Colonic mucosa (tissue), 4 donors: ENCODE data around the gene CADM2. TPM values are rescaled to one million over a fixed set of nuclear protein-coding genes. Genes with fewer than 3 reads are reported as not detected.
"Not testable (repeated sequence)": the region's sequence is repeated elsewhere in the genome, so short reads cannot be mapped to it uniquely, and the experiment has no call there.

Experiments used
- DNase-seq: peaks from one replicate; pipeline ENCODE4 v3.0.0-alpha.2; 2020
- H3K27ac ChIP-seq: fragments of 200-600 bp; one replicate; pipeline ENCODE4 v1.8.0; 2021
- H3K27me3 ChIP-seq: fragments of 200-600 bp; one replicate; pipeline ENCODE4 v1.8.0; 2021
- H3K36me3 ChIP-seq: fragments of 200-600 bp; one replicate; pipeline ENCODE4 v1.8.0; 2021
- H3K4me1 ChIP-seq: fragments of 200-600 bp; one replicate; pipeline ENCODE4 v1.8.0; 2021; ENCODE audit warnings: mild to moderate bottlenecking
- H3K4me3 ChIP-seq: fragments of 200-600 bp; one replicate; pipeline ENCODE4 v1.8.0; 2021
- H3K9ac ChIP-seq, 2 donors: one replicate each; pipeline ENCODE4 v1.7.0; 2013; ENCODE audit warnings: control low read depth in 2 of 2, low read depth in 2 of 2, low read length in 2 of 2
- H3K9me3 ChIP-seq: fragments of 200-600 bp; one replicate; pipeline ENCODE4 v1.8.0; 2021
- intact Hi-C: fragments of 100-400 bp; cut with DNase I; formaldehyde crosslinking; loops from one replicate; pipeline ENCODE4 v1.14.1; 2022
- total RNA-seq, 2 donors: library from RNA; stranded (reverse); fragmentation: NEBNext Ultra II Directional in 1 of 2; extraction: Animal tissue kit (Norgen Biotek cat#: 25700) in 1 of 2; gene quantifications; one replicate each; pipeline ENCODE4 v1.2.1, GENCODE V29; 2021
- TF ChIP-seq, protein P1 (sequence below): fragments of 200-600 bp; IDR thresholded peaks from one replicate; pipeline ENCODE4 v1.8.0; 2022; ENCODE audit warnings: antibody characterized with exemption, mild to moderate bottlenecking
- donor health status: healthy.
- donor health status: DM: no; HTN: no; CAD: no.
- donor health status: DM: no; HTN: no; CAD: no.

The CADM2 gene
- total RNA-seq: 1 to 10 TPM; 1.2 to 2.8 TPM

DNA sequence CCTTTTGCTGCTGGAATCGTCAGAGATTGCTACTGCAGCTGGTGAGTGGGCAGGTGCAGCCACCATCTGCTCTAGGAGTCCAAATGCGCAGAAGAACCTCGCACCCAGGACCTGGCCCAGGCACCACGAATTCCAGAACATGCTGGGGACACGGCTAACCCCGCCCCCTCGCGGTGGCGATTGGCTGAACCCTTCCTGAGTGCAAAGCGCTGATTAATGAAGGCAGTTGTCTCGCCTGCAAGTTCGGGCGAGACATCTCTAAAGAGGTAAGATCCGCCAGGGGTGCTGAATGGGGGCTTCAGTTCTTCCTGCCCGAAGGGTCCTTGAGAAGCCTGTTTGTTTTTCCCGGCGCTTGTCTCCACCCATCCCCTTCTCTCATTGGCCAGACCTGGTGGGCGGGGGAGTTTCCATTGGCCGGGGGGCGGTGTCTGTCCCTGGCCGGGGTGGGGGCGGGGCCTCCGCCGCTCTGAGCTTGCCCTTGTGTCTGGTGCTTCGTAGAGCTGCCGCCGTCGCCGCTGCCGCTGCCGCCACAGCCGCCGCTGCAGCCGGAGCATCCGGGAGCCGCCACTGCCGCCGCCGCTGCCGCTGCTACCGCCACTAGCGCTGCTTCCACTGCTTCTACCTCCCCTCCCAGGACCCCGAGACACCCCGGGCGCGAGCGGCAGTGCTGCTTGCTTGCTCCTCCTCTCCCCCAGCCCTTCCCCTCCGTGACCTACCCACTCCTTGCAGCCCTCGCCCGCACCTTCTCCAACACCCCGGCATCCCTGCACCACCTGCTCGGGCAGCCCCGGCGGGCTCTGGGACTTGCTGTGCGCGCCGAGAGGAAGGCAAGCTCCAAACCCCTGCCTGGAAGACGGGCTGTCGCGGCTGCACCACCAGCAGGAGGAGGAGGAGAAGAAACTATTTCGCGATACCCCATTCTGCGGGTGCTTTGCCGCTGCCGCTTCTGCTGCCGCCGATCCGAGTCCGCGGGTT is at the start of gene CADM2:
Gene CADM2 (plus strand): TSS at position 495 of the 975 bp plus-strand sequence.
- Histone ChIP-seq H3K9me3 (no peaks in the 10 kb centered on the region), H3K4me3 (peak within 1 kb of the TSS; percentile 51), H3K36me3 (no peaks in the 10 kb centered on the region), H3K27ac (no peak within 1 kb of the TSS), H3K9ac (no peak within 1 kb of the TSS), H3K27me3 (peaks cover 32% of the 10 kb centered on the region), H3K4me1 (no peaks in the 10 kb centered on the region)
- intact Hi-C loops: no loop called here
- TF ChIP-seq, protein P1, sequence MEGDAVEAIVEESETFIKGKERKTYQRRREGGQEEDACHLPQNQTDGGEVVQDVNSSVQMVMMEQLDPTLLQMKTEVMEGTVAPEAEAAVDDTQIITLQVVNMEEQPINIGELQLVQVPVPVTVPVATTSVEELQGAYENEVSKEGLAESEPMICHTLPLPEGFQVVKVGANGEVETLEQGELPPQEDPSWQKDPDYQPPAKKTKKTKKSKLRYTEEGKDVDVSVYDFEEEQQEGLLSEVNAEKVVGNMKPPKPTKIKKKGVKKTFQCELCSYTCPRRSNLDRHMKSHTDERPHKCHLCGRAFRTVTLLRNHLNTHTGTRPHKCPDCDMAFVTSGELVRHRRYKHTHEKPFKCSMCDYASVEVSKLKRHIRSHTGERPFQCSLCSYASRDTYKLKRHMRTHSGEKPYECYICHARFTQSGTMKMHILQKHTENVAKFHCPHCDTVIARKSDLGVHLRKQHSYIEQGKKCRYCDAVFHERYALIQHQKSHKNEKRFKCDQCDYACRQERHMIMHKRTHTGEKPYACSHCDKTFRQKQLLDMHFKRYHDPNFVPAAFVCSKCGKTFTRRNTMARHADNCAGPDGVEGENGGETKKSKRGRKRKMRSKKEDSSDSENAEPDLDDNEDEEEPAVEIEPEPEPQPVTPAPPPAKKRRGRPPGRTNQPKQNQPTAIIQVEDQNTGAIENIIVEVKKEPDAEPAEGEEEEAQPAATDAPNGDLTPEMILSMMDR: peak; percentile 21
- peak; percentile 85 for DNase-seq

DNA sequence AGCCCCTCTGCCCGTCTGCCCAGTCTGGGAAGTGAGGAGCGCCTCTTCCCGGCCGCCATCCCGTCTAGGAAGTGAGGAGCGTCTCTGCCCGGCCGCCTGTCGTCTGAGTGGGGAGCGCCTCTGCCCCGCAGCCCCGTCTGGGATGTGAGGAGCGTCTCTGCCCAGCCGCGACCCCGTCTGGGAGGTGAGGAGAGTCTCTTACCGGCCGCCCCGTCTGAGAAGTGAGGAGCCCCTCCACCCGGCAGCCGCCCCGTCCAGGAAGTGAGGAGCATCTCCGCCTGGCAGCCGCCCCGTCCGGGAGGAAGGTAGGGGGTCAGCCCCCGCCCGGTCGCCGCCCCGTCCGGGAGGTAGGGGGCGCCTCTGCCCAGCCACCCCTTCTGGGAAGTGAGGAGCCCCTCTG is 40.2 kb upstream of the CADM2 start:
- H3K27me3 ChIP-seq, H3K36me3 ChIP-seq, intact Hi-C loops, H3K4me1 ChIP-seq, H3K27ac ChIP-seq, DNase-seq, H3K4me3 ChIP-seq, H3K9me3 ChIP-seq, H3K9ac ChIP-seq: not testable (repeated sequence)

DNA sequence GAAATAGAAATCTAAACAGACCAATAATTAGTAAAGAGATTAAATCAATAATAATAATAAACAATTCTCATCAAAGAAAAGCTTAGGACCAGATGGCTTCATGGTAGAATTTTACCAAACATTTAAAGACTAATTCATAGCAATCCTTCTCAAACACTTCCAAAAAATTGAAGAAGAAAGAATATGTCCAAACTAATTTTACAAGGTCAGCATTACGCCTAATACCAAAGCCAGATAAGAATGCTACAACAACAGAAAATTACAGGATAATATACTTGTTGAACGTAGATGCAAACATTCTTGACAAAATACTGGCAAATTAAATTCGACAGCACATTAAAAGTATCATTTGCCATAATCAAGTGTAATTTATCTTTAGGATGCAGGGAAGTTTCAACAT is 36.1 kb upstream of the CADM2 start:
- no peak for DNase-seq
- TF ChIP-seq, protein P1: no peak
- Histone ChIP-seq H3K9ac (no peak overlapping the region), H3K4me3 (no peak overlapping the region), H3K27me3 (no peaks in the 10 kb centered on the region), H3K27ac (no peak overlapping the region), H3K36me3 (no peaks in the 10 kb centered on the region), H3K4me1 (no peaks in the 10 kb centered on the region), H3K9me3 (no peaks in the 10 kb centered on the region)
- intact Hi-C loops: no loop called here

DNA sequence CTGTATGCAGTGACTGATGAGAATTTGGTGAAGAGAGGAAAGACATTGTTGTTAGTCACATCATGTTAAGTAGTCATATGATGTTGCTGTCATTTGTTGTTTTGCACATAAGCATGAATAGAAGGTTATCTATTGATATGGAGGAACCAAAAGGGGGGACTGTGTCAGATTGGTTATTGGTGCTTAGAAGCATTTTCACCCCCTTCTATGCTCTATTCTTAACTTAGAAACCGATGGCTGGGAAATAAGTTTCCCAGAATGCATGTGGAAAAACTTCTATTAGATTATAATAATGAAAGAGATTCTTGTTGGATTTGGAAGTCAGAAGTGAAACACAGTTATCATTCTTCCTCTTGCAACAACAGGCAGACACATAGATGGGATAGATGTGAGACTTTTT is 33.2 kb upstream of the CADM2 start:
- Histone ChIP-seq H3K27ac (no peak overlapping the region), H3K4me1 (no peaks in the 10 kb centered on the region), H3K4me3 (no peak overlapping the region), H3K9ac (no peak overlapping the region), H3K27me3 (no peaks in the 10 kb centered on the region), H3K9me3 (no peaks in the 10 kb centered on the region), H3K36me3 (no peaks in the 10 kb centered on the region)
- TF ChIP-seq, protein P1: no peak
- DNase-seq: no peak
- intact Hi-C loops: no loop called here

DNA sequence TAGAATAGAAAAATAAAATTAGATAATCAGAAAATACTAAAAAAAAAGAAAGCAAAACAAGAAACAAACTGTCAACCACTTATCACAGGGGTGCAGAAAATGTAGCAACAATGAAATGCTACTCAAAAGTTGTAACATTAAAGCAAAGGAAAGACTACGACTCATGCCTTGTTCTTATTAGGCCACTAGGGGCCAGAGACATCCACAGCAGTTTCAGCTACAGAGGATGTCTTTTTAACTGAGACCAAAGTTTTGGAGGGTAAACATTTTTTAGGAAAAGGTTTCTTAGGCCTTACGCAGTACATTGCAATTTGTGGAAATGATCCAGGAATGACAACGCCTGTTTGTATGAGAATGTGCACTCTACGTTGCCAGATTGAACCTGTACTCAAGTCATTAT is 15.4 kb upstream of the CADM2 start:
- Histone ChIP-seq H3K27me3 (no peaks in the 10 kb centered on the region), H3K27ac (no peak overlapping the region), H3K36me3 (no peaks in the 10 kb centered on the region), H3K4me1 (no peaks in the 10 kb centered on the region), H3K9me3 (no peaks in the 10 kb centered on the region), H3K9ac (no peak overlapping the region), H3K4me3 (no peak overlapping the region)
- TF ChIP-seq, protein P1: no peak
- DNase-seq: no peak
- intact Hi-C loops: no loop called here

DNA sequence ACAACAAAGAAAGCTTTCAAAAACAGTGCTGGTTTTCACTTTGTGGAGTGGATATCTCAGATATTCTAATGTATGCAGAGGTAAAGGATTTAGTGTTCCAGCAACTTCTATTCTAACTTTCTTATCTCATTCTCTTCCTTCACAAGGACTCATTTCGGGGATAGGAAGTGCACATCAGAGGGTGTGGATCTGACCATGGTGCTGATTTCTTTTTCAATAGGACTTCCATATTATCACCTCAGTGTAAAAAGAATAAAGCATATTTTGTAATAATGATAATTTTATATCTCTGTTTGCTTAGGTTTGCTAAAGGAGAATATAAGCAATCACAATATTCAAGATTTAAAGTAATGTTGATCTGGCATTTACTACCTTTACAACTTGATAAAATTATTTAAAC is 12.5 kb upstream of the CADM2 start:
- Histone ChIP-seq H3K27me3 (no peaks in the 10 kb centered on the region), H3K9me3 (no peaks in the 10 kb centered on the region), H3K4me3 (no peak overlapping the region), H3K9ac (no peak overlapping the region), H3K36me3 (no peaks in the 10 kb centered on the region), H3K27ac (no peak overlapping the region), H3K4me1 (no peaks in the 10 kb centered on the region)
- TF ChIP-seq, protein P1: no peak
- intact Hi-C loops: no loop called here
- DNase-seq: no peak
